GM23338 (cell line): ENCODE results near the gene IMMP2L. TPM values are rescaled to one million over a fixed set of nuclear protein-coding genes. Genes with fewer than 3 reads are reported as not detected.

Experiments
- ATAC-seq: fragments of 200-7000 bp; cut with Tn5 transposase; 3 replicates; pipeline ENCODE4 v1.9.1; 2020
- DNase-seq: peaks from one replicate; pipeline ENCODE4 v3.0.0-alpha.2; 2015; ENCODE audit warnings: low spot score
- H2AFZ ChIP-seq: fragments of 200-600 bp; sonication (generic); 2 replicates; pipeline ENCODE4 v1.8.0; 2016; ENCODE audit warnings: antibody characterized with exemption, mild to moderate bottlenecking, moderate library complexity
- H3F3A ChIP-seq: fragments of 200-600 bp; sonication (generic); replicated peaks from 2 replicates; pipeline ENCODE4 v1.8.0; 2017; ENCODE audit warnings: antibody characterized with exemption, mixed run types, low read depth
- H3K27ac ChIP-seq: fragments of 200-600 bp; sonication (generic); 2 replicates; pipeline ENCODE4 v1.6.1; 2016; ENCODE audit warnings: low read depth
- H3K27me3 ChIP-seq: fragments of 200-600 bp; sonication (generic); 2 replicates; pipeline ENCODE4 v1.8.0; 2016; ENCODE audit warnings: mild to moderate bottlenecking, mixed run types, moderate library complexity; ENCODE audit not compliant: insufficient read depth
- H3K36me3 ChIP-seq: fragments of 200-600 bp; sonication (generic); 2 replicates; pipeline ENCODE4 v1.8.0; 2016; ENCODE audit warnings: mild to moderate bottlenecking; ENCODE audit not compliant: insufficient read depth
- H3K4me1 ChIP-seq: fragments of 200-600 bp; sonication (generic); 2 replicates; pipeline ENCODE4 v1.8.0; 2016; ENCODE audit warnings: mild to moderate bottlenecking, moderate library complexity; ENCODE audit not compliant: insufficient read depth
- H3K4me2 ChIP-seq: fragments of 200-600 bp; sonication (generic); 2 replicates; pipeline ENCODE4 v1.7.1; 2017; ENCODE audit warnings: mixed run types
- H3K4me3 ChIP-seq: fragments of 200-600 bp; sonication (generic); 2 replicates; pipeline ENCODE4 v1.6.1; 2016; ENCODE audit warnings: mixed run types
- H3K79me2 ChIP-seq: fragments of 200-600 bp; sonication (generic); replicated peaks from 2 replicates; pipeline ENCODE4 v1.8.0; 2017; ENCODE audit warnings: mild to moderate bottlenecking; ENCODE audit not compliant: insufficient read depth
- H3K9me2 ChIP-seq: fragments of 200-600 bp; sonication (generic); 2 replicates; pipeline ENCODE4 v1.8.0; 2017; ENCODE audit not compliant: insufficient read depth
- H4K20me1 ChIP-seq: fragments of 200-600 bp; sonication (generic); replicated peaks from 2 replicates; pipeline ENCODE4 v1.8.0; 2017; ENCODE audit warnings: mild to moderate bottlenecking; ENCODE audit not compliant: insufficient read depth
- H3K27ac Mint-ChIP-seq: 2 replicates; pipeline ENCODE4 v1.8.0; 2020; ENCODE audit warnings: inconsistent platforms, mild to moderate bottlenecking, moderate library complexity, mixed read lengths
- H3K27me3 Mint-ChIP-seq: 3 replicates; pipeline ENCODE4 v1.8.0; 2022; ENCODE audit warnings: low read depth, mild to moderate bottlenecking, moderate library complexity, mixed read lengths, inconsistent platforms; ENCODE audit not compliant: insufficient read depth, poor library complexity
- H3K36me3 Mint-ChIP-seq: 3 replicates; pipeline ENCODE4 v1.8.0; 2021; ENCODE audit warnings: low read depth, mild to moderate bottlenecking, inconsistent platforms, moderate library complexity, mixed read lengths
- H3K4me1 Mint-ChIP-seq: 3 replicates; pipeline ENCODE4 v1.8.0; 2020; ENCODE audit warnings: mild to moderate bottlenecking, inconsistent platforms, mixed read lengths
- H3K4me3 Mint-ChIP-seq: 3 replicates; pipeline ENCODE4 v1.8.0; 2021; ENCODE audit warnings: moderate library complexity, mild to moderate bottlenecking, inconsistent platforms, mixed read lengths
- H3K9me3 Mint-ChIP-seq: 3 replicates; pipeline ENCODE4 v1.8.0; 2020; ENCODE audit warnings: moderate library complexity, mild to moderate bottlenecking, inconsistent platforms, mixed read lengths
- CTCF ChIP-seq, 2 experiments: fragments of 200-600 bp in 1 of 2; sonication (generic) in 1 of 2; conservative IDR thresholded peaks; 2 replicates each; pipeline versions ENCODE4 v1.5.1 to v1.6.1; 2016 to 2017; ENCODE audit warnings: antibody characterized with exemption in 2 of 2, low read depth in 2 of 2, mild to moderate bottlenecking in 2 of 2, moderate library complexity in 1 of 2
- ETS1 ChIP-seq: IDR thresholded peaks from 2 replicates; pipeline ENCODE4 v1.6.1; 2016; ENCODE audit warnings: antibody characterized with exemption
- JUNB ChIP-seq: IDR thresholded peaks from one replicate; pipeline ENCODE4 v1.6.1; 2016; ENCODE audit warnings: antibody characterized with exemption; ENCODE audit not compliant: unreplicated experiment
- NANOG ChIP-seq: IDR thresholded peaks from 2 replicates; pipeline ENCODE4 v1.6.1; 2016; ENCODE audit warnings: antibody characterized with exemption, borderline replicate concordance
- STAT1 ChIP-seq: IDR thresholded peaks from one replicate; pipeline ENCODE4 v1.6.1; 2016; ENCODE audit warnings: antibody characterized with exemption; ENCODE audit not compliant: unreplicated experiment
- ZNF114 ChIP-seq: fragments of 250-450 bp; sonication (Bioruptor Pico); IDR thresholded peaks from 2 replicates; pipeline ENCODE4 v1.5.0; 2020; ENCODE audit warnings: mild to moderate bottlenecking, moderate library complexity
- ZNF331 ChIP-seq: fragments of 250-450 bp; sonication (Bioruptor Pico); IDR thresholded peaks from 2 replicates; pipeline ENCODE4 v1.5.0; 2020; ENCODE audit warnings: low read depth, mild to moderate bottlenecking, moderate library complexity
- ZNF462 ChIP-seq: fragments of 250-450 bp; sonication (Bioruptor Pico); IDR thresholded peaks from 2 replicates; pipeline ENCODE4 v1.5.0; 2020; ENCODE audit warnings: mild to moderate bottlenecking, moderate library complexity
- polyA plus RNA-seq: library from polyadenylated mRNA; unstranded; fragments of >200 nt; fragmentation: Nextera tagmentation; extraction: Ambion mirVana; gene quantifications from 2 replicates; pipeline ENCODE4 v1.2.1, GENCODE V29; 2016
- total RNA-seq: library from RNA; depleted of rRNA; stranded (reverse); fragments of >200 nt; shearing (Covaris generic); gene quantifications from 2 replicates; pipeline ENCODE4 v1.2.3, GENCODE V29; 2014

Gene IMMP2L
- total and polyA plus RNA-seq, 2 experiments from 2014 or later = 7.3 to 14.0 TPM

GRCh38 chr7:111433426-111433825 lies 128.9 kb downstream of the IMMP2L start:
- no peak overlapping the region for H3K4me2 ChIP-seq
- H4K20me1 ChIP-seq = no peaks in the 10 kb centered on the region
- H3K9me3 Mint-ChIP-seq = peaks cover 13% of the 10 kb centered on the region
- H3K27ac Mint-ChIP-seq = no peak overlapping the region
- no peaks in the 10 kb centered on the region for H3K79me2 ChIP-seq
- H3K36me3 Mint-ChIP-seq = peaks cover 23% of the 10 kb centered on the region
- ATAC-seq (no peak), DNase-seq (no peak)
- no peak overlapping the region for H3K27ac ChIP-seq
- no peaks in the 10 kb centered on the region for H3K4me1 Mint-ChIP-seq
- no peaks in the 10 kb centered on the region for H3K4me1 ChIP-seq
- no peak overlapping the region for H3K4me3 Mint-ChIP-seq
- H3K36me3 ChIP-seq = no peaks in the 10 kb centered on the region
- no peak for TF ChIP-seq JUNB
- TF ChIP-seq ZNF331 (CRISPR knock-in tag) = no peak
- no peak for TF ChIP-seq ZNF114 (CRISPR knock-in tag)
- no peak for TF ChIP-seq CTCF (conservative IDR thresholded peaks at IDR 0.05; ENCODE audit: low read depth in 2 of 2)
- no peak for TF ChIP-seq NANOG
- no peak for TF ChIP-seq STAT1
- H2AFZ ChIP-seq = no peak overlapping the region
- no peaks in the 10 kb centered on the region for H3F3A ChIP-seq
- no peaks in the 10 kb centered on the region for H3K27me3 ChIP-seq
- no peak overlapping the region for H3K4me3 ChIP-seq
- H3K27me3 Mint-ChIP-seq = peaks cover 2% of the 10 kb centered on the region
- peaks cover 6% of the 10 kb centered on the region; the same call in 1 of the 2 replicates for H3K9me2 ChIP-seq

GRCh38 chr7:111429781-111430180 lies 132.5 kb downstream of the IMMP2L start:
- Histone ChIP-seq H3K4me2 (no peak overlapping the region), H3K9me2 (peaks cover 6% of the 10 kb centered on the region; the same call in 1 of the 2 replicates), H3K27ac (no peak overlapping the region), H3K36me3 (no peaks in the 10 kb centered on the region), H2AFZ (no peak overlapping the region), H3K4me1 (no peaks in the 10 kb centered on the region; the same call in 1 of the 2 replicates), H3F3A (no peaks in the 10 kb centered on the region), H3K4me3 (no peak overlapping the region), H3K79me2 (no peaks in the 10 kb centered on the region), H4K20me1 (no peaks in the 10 kb centered on the region), H3K27me3 (no peaks in the 10 kb centered on the region)
- TF ChIP-seq JUNB = no peak
- TF ChIP-seq ETS1 = no peak
- no peak for TF ChIP-seq NANOG
- no peak for TF ChIP-seq ZNF462 (CRISPR knock-in tag)
- no peak for ATAC-seq
- H3K27ac Mint-ChIP-seq = no peak overlapping the region
- peaks cover 13% of the 10 kb centered on the region for H3K9me3 Mint-ChIP-seq
- no peaks in the 10 kb centered on the region for H3K27me3 Mint-ChIP-seq
- no peaks in the 10 kb centered on the region for H3K4me1 Mint-ChIP-seq
- H3K36me3 Mint-ChIP-seq = peaks cover 19% of the 10 kb centered on the region
- H3K4me3 Mint-ChIP-seq = no peak overlapping the region
- DNase-seq = no peak
